Measurements from ENCODE around the gene TBR1.

The TBR1 gene

GRCh38 chr2:161415987-161416707 lies at the start of gene TBR1:
Gene TBR1 (plus strand): TSS chr2:161416297. CDS start chr2:161416411, 114 bp downstream.
- TF ChIP-seq, protein P1, sequence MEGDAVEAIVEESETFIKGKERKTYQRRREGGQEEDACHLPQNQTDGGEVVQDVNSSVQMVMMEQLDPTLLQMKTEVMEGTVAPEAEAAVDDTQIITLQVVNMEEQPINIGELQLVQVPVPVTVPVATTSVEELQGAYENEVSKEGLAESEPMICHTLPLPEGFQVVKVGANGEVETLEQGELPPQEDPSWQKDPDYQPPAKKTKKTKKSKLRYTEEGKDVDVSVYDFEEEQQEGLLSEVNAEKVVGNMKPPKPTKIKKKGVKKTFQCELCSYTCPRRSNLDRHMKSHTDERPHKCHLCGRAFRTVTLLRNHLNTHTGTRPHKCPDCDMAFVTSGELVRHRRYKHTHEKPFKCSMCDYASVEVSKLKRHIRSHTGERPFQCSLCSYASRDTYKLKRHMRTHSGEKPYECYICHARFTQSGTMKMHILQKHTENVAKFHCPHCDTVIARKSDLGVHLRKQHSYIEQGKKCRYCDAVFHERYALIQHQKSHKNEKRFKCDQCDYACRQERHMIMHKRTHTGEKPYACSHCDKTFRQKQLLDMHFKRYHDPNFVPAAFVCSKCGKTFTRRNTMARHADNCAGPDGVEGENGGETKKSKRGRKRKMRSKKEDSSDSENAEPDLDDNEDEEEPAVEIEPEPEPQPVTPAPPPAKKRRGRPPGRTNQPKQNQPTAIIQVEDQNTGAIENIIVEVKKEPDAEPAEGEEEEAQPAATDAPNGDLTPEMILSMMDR (conservative IDR thresholded peaks at IDR 0.05; ENCODE audit: control insufficient read depth, insufficient read depth, low read depth, low read length), result no peak
- H3K4me3 ChIP-seq (ENCODE audit: control insufficient read depth, low read depth, low read length), result no peak within 1 kb of the TSS
- DNase-seq (ENCODE audit: low read depth), result no peak

DNA sequence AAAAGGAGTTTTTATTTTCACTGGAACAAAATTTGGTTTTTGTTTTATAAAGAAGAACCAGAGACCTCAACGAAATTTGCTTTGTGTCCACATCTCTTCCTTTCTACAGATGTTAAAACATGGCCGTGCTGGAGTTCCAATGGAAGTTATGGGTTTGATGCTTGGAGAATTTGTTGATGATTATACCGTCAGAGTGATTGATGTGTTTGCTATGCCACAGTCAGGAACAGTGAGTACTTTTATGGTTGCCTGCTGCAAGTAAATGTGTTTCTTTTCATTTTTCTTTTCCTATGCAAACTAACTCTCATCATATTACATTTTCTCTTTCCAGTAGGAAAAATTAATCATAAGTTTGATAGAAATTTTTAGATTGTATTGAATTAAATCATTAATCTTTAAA lies 48.4 kb upstream of the TBR1 start:
- no peak overlapping the region for H3K4me3 ChIP-seq (ENCODE audit: control insufficient read depth, low read depth, low read length)
- TF ChIP-seq, protein P1 (conservative IDR thresholded peaks at IDR 0.05; ENCODE audit: control insufficient read depth, insufficient read depth, low read depth, low read length), result no peak
- peak; percentile 19 for DNase-seq (ENCODE audit: low read depth)

- TF ChIP-seq, protein P1 (conservative IDR thresholded peaks at IDR 0.05; ENCODE audit: control insufficient read depth, insufficient read depth, low read depth, low read length), result no peak
- H3K4me3 ChIP-seq (ENCODE audit: control insufficient read depth, low read depth, low read length), result no peak overlapping the region
- DNase-seq (ENCODE audit: low read depth), result no peak
Measured at GRCh38 chr2:161369311-161369710, 46.8 kb upstream of the TBR1 start.

DNA sequence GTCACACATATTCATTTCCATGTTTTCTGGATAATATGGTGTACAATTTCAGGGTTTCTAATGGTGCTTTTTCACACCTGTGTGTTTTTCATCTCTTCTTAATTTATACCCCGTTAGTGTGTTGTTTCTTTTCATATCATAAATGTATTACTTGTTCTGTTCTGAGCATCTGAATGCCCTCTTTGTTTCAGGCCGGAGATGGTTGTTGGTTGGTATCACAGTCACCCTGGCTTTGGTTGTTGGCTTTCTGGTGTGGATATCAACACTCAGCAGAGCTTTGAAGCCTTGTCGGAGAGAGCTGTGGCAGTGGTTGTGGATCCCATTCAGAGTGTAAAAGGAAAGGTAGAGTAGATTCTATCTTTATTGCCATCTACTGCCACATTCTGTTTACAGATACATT lies 45.1 kb upstream of the TBR1 start:
- no peak overlapping the region for H3K4me3 ChIP-seq (ENCODE audit: control insufficient read depth, low read depth, low read length)
- TF ChIP-seq, protein P1 (conservative IDR thresholded peaks at IDR 0.05; ENCODE audit: control insufficient read depth, insufficient read depth, low read depth, low read length), result no peak
- DNase-seq (ENCODE audit: low read depth), result no peak

GRCh38 chr2:161371869-161372268 lies 44.2 kb upstream of the TBR1 start:
- H3K4me3 ChIP-seq (ENCODE audit: control insufficient read depth, low read depth, low read length), result no peak overlapping the region
- TF ChIP-seq, protein P1 (conservative IDR thresholded peaks at IDR 0.05; ENCODE audit: control insufficient read depth, insufficient read depth, low read depth, low read length), result no peak
- DNase-seq (ENCODE audit: low read depth), result no peak

GRCh38 chr2:161373942-161374341 lies 42.2 kb upstream of the TBR1 start:
- peak; percentile 11 for DNase-seq (ENCODE audit: low read depth)
- TF ChIP-seq, protein P1 (conservative IDR thresholded peaks at IDR 0.05; ENCODE audit: control insufficient read depth, insufficient read depth, low read depth, low read length), result no peak
- H3K4me3 ChIP-seq (ENCODE audit: control insufficient read depth, low read depth, low read length), result no peak overlapping the region
